SK-N-SH treated with all-trans-retinoic acid at 6 μM for 48 hours (cell line): ENCODE measurements around the gene CHPF.

Experiments used
- ESRRG ChIP-seq: fragments of 250-450 bp; sonication (Bioruptor Pico); IDR thresholded peaks from 2 replicates; pipeline ENCODE4 v1.6.1; 2021; ENCODE audit warnings: mild to moderate bottlenecking
- POU6F1 ChIP-seq: fragments of 250-450 bp; sonication (Bioruptor Pico); IDR thresholded peaks from 2 replicates; pipeline ENCODE4 v1.8.0; 2021; ENCODE audit warnings: low read depth, mild to moderate bottlenecking, moderate library complexity, borderline replicate concordance
- RARB ChIP-seq: fragments of 250-450 bp; sonication (Bioruptor Pico); IDR thresholded peaks from 2 replicates; pipeline ENCODE4 v1.8.0; 2021; ENCODE audit warnings: mild to moderate bottlenecking, moderate library complexity
- TOX ChIP-seq: fragments of 250-450 bp; sonication (Bioruptor Pico); IDR thresholded peaks from 2 replicates; pipeline ENCODE4 v1.8.0; 2021; ENCODE audit warnings: mild to moderate bottlenecking, moderate library complexity, borderline replicate concordance
- ZFP30 ChIP-seq: fragments of 450-650 bp; formaldehyde crosslinking; IDR thresholded peaks from 2 replicates; pipeline ENCODE4 v1.5.0; 2022; ENCODE audit warnings: mild to moderate bottlenecking, moderate library complexity
- ZNF565 ChIP-seq: fragments of 450-650 bp; formaldehyde crosslinking; conservative IDR thresholded peaks from 2 replicates; pipeline ENCODE4 v1.5.0; 2020; ENCODE audit warnings: low read depth, mild to moderate bottlenecking, moderate library complexity
- ZNF8 ChIP-seq: fragments of 450-650 bp; formaldehyde crosslinking; IDR thresholded peaks from 2 replicates; pipeline ENCODE4 v1.5.0; 2020; ENCODE audit warnings: mild to moderate bottlenecking, moderate library complexity
- TF ChIP-seq, protein P1 (sequence below): fragments of 250-450 bp; sonication (Bioruptor Pico); IDR thresholded peaks from 2 replicates; pipeline ENCODE4 v1.5.1; 2020; ENCODE audit warnings: low read depth, mild to moderate bottlenecking, moderate library complexity
- TF ChIP-seq, protein P2 (sequence below): fragments of 250-450 bp; sonication (Bioruptor Pico); IDR thresholded peaks from 2 replicates; pipeline ENCODE4 v1.8.0; 2020; ENCODE audit warnings: mild to moderate bottlenecking, moderate library complexity, borderline replicate concordance

- TF ChIP-seq, protein P1, sequence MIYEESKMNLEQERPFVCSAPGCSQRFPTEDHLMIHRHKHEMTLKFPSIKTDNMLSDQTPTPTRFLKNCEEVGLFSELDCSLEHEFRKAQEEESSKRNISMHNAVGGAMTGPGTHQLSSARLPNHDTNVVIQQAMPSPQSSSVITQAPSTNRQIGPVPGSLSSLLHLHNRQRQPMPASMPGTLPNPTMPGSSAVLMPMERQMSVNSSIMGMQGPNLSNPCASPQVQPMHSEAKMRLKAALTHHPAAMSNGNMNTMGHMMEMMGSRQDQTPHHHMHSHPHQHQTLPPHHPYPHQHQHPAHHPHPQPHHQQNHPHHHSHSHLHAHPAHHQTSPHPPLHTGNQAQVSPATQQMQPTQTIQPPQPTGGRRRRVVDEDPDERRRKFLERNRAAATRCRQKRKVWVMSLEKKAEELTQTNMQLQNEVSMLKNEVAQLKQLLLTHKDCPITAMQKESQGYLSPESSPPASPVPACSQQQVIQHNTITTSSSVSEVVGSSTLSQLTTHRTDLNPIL (CRISPR knock-in tag) = no peak
- TF ChIP-seq TOX (CRISPR knock-in tag) (no peak), ZNF8 (CRISPR knock-in tag) (no peak), POU6F1 (no peak), ZNF565 (CRISPR knock-in tag) (no peak), ESRRG (CRISPR knock-in tag) (no peak), ZFP30 (CRISPR knock-in tag) (no peak), RARB (CRISPR knock-in tag) (no peak)
- TF ChIP-seq, protein P2, sequence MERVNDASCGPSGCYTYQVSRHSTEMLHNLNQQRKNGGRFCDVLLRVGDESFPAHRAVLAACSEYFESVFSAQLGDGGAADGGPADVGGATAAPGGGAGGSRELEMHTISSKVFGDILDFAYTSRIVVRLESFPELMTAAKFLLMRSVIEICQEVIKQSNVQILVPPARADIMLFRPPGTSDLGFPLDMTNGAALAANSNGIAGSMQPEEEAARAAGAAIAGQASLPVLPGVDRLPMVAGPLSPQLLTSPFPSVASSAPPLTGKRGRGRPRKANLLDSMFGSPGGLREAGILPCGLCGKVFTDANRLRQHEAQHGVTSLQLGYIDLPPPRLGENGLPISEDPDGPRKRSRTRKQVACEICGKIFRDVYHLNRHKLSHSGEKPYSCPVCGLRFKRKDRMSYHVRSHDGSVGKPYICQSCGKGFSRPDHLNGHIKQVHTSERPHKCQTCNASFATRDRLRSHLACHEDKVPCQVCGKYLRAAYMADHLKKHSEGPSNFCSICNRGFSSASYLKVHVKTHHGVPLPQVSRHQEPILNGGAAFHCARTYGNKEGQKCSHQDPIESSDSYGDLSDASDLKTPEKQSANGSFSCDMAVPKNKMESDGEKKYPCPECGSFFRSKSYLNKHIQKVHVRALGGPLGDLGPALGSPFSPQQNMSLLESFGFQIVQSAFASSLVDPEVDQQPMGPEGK (CRISPR knock-in tag) = no peak
Observed at GRCh38 chr2:219555956-219556355, 12.3 kb upstream of the CHPF start.
